Left kidney (tissue), 2 donors: ENCODE results near the gene MSH3. TPM values are rescaled to one million over a fixed set of nuclear protein-coding genes. Genes with fewer than 3 reads are reported as not detected.
"Not testable (repeated sequence)": the region's sequence is repeated elsewhere in the genome, so short reads cannot be mapped to it uniquely, and the experiment has no call there.

ENCODE experiments used
- DNase-seq: peaks from one replicate; pipeline ENCODE4 v3.0.0-alpha.2; 2013
- polyA plus RNA-seq: library from polyadenylated mRNA; unstranded; fragments of 120-200 nt; gene quantifications from one replicate; pipeline ENCODE4 v1.2.1, GENCODE V29; 2013; ENCODE audit not compliant: insufficient read length

Gene MSH3
- polyA plus RNA-seq, 1 donor, result 25.1 TPM

DNA sequence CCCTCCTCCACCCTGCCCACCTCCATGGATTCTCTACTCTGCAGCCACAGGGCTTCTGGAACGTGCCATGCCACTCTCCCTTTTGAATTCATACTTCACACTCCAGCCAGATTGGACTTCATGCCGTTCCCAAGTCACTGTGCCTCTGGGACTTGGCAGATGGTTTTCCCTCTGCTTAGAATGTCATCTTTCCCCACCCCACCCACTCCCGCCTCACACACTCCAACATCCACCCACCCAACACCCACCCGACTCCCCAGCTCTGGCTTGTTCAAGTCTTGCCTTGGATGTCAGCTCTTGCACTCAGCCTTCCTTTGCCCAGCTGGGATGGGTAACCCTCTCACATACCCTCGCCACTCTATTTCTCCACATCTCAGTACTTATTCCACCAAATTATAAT lies 142.4 kb downstream of the MSH3 start:
- DNase-seq, result no peak

DNA sequence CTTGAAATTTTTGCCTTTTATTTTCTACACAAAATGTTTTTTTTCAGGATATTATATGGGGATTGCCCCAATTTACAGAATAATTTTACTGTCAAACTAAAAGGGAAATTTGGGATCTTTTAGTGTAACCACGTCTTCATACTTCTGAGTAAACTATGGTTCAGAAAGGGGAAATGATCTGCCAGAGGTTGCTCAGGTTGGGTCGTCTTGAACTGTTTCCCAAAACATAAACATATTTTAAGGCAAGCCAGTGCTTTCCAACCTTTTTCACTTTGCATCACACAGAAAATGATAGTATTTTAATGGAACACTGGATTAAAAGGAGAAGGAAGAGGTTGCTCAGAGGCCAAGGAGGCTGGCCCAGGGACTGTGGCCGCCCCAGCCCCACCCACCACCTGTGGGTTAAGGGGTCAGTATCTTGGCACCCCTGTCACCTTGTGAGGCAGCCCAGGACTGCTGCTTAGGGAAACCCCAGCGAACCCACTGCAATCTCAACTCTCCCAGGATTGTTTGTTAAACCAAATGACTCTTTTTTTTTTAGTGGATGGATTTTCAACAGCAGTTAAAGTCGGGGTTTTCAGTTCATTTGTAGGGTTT lies 143.1 kb downstream of the MSH3 start:
- DNase-seq, result no peak

DNA sequence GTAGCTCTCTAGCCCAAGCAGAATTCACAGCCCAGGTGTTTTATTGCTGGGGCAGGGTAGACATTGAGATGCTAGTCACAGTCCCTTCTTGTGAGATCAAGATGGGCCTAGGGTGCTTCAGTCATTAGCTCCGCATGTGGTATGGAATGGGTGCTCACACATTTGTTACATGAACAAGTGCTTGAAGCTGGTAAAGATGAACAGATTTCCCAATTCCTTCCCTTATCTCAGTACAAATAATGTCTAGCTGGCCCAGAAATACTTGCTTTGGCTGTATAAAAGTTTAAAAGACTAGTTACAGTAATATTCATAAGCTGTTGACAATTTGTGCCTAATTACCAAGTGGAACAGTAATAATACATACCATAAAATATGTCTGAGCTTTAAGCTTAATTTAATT lies 143.7 kb downstream of the MSH3 start:
- DNase-seq, result no peak

DNA sequence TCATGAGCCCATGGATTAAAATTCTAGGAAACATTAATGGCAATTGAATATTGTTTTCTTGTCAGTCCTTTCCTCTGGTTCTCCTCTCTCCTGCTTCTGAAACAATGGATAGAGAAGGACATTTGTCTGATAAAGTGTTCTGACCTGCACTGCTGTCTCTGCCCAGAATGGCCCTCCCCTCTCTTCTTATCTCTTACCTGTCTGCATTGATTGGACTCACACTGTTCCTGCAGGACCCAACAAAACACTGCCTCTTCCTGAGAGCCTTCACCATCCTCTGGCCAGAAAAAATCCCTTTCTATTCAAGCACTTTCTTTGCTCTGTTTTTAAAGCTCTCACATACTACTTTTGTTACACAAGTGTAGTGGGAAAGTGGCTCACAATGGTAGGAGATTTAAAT lies 144.2 kb downstream of the MSH3 start:
- no peak for DNase-seq

DNA sequence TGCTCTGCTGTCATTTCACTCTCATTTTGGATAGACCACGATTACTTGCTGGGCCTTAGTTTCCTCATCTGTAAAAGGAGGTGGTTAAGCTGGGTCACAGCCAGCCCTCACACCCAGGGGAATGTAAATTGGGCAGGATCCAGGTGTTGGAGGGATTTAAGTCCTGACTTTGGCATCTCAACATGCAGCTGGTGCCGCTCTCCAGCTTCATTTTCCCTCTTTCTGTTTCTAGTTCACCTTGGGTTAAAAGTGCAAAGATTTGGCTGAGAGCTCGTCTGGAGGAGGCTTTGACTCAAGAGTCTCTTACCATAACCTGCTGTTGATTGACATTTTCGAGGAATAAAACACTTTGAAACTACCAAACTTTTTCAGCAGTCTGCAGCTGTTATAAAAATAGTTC lies 144.6 kb downstream of the MSH3 start:
- DNase-seq, result no peak

DNA sequence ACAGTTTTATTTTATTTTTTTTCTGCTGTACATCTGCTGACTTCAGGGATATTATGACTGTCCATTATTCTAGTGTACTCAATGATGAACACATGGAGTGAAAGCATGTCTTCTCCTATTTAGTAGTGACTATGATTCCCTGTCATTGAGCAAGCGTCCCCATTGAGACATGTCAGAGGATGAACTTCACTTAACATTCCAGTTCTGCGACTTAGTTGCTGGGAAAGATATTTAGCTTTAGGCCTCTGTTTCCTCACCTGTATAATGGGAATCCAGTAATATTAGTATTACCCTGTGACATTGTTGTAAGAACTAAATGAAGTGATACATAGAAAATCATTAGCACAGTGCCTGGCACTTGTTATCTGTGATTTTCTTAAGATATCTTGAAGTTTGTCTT lies 145.1 kb downstream of the MSH3 start:
- DNase-seq, result no peak

DNA sequence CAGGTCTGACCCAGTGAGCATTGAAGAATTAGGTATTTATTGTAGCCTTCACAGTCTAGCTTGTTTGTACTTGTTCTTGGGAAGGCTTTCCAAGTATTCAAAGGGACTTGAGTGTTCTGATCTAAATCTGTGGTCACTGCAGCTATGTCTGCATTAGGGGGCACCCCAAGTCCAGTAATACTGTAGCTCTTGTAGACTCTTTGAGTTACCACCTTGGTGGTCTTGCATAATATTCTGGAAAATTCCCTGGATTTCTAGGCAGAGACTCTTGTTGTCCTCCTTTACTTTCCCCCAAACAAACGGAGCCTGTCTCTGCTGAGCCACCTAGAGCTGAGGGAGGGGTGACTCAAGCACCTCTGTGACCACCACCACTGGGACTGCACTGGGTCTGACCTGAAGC lies 149.9 kb downstream of the MSH3 start:
- DNase-seq, result no peak

DNA sequence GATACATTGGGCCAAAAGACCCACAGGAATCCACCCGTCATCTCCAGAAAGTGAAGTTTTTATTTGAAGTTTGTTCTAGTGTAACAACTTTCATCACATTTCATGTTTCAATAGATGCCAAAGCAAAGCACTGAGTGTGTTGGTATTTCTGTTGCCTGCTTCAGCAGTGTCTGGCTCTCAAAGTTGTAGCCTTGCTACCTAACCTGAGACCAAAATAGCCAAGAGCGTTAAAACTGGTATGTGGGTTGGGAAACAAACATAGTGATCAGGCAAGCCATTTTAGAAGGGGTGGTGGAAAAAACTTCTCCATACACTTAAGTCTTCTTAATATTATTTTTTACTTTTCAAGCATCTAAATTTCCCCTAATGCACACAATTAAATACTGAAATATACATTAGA lies 150.6 kb downstream of the MSH3 start:
- DNase-seq, result no peak

DNA sequence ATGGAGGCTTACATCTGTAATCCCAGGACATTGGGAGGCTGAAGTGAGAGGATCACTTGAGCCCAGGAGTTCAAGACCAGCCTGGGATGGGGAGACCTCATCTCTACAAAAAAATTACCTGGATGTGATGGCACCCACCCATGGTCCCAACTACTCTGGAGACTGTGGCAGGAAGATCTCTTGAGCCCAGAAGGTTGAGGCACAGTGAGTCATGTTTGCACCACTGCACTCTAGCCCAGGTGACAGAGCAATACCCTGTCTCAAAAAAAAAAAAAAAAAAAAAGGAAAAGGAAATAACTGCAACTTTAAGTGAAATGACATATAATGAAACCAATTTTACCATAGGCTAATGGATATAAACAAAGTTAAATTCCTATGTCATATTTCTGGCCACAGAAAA lies 152.5 kb downstream of the MSH3 start:
- DNase-seq, result no peak

DNA sequence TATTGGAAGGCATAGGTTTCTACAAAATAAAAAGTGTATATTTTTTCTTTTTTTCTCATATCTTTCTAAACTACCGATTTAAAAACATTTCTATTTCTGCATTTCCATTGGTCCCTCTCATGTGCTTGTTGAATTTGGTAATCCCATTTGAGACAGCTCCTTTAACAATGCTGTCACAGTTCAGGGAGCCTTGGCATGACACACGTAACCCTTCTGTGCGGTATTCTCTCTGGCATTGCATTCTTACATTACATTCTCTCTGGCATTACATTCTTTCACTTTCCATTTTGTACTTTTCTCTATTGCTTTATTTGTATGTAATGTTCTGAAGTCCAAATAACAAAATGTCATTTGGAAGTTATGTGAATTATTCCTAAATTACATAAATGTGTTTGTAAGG lies 155.0 kb downstream of the MSH3 start:
- DNase-seq, result no peak

DNA sequence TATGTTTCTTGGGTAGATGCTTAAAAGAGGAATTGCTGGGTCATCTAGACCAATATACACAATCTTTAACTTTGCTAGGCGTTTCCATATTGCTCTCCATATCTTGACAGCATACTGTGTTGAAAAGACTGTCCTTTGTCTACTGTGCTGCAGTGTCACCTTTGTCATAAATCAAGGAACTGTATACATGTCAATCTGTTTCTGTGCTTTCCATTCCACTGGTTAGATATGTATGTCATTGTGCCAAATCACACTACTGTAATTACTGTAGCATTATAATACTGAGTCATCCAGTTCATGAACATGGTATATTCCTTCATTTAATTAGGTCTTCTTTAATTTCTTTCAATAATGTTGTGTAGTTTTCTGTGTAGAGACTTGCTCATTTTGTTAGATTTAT lies 156.0 kb downstream of the MSH3 start:
- no peak for DNase-seq

DNA sequence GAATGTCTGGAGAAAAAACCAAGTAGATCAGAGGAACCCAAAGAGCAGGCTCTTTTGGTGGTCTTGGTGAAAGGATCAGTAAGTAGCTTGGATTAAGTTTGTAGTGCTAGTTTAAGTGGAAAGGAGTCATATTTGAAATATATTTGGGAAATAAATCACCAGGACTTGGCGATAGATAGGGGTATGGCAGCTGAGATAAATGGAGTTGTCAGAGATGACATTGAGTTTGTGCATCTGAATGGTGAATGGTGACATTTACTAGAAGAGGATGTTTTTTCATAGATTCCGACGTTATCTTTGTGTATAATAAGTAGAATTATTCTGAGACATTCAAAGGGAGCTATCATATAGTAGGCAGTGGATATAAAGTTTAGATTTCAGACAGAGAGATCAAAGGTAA lies 162.1 kb downstream of the MSH3 start:
- DNase-seq, result no peak

DNA sequence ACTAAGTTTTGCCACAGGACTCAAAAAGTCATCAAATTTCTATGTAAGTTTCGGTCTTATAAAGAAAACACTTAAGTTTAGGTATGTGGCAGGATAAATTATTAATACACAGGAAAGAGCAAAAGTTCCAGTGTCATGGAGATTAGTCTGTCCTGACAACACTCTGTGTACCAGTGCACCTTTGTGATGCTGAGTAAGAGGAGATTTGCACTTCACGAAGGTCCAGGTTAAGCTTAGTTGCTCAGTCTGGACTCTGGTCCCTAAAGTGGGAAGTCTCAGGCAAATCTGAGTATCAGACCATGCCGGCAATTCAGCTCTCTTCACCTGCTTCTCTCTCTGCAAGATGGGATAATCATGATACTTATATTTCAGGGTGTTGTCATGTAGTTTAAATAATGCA lies 166.2 kb downstream of the MSH3 start:
- no peak for DNase-seq

DNA sequence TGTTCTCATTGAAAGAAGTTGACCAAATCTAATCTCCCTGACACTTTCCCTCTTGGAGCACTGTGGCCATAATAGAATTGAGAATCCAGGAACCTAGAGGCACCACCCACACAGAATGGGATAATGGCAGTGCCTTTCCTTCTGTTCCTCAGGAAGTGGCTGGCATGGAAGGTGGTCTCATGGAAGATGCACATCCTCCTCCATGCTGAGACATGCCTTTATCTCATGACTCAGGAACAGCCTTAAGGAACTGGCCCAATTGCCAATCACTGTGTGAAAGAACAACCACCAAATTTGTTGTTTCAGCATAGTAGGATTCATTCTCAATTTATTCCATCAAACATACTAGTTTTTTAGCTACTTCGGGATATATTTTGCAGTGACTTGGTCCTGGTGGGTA lies 168.2 kb downstream of the MSH3 start:
- DNase-seq, result no peak

DNA sequence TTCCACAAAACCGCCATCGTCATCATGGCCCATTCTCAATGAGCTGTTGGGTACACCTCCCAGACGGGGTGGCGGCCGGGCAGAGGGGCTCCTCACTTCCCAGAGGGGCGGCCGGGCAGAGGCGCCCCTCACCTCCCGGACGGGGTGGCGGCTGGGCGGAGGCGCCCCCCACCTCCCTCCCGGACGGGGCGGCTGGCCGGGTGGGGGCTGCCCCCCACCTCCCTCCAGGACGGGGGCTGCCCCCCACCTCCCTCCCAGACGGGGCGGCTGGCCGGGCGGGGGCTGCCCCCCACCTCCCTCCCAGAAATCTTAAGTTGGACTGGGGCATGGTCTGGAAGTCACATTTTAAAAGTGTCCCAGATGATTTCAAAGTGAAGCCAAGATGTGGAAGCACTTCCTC lies 169.7 kb downstream of the MSH3 start:
- DNase-seq, result not testable (repeated sequence)

DNA sequence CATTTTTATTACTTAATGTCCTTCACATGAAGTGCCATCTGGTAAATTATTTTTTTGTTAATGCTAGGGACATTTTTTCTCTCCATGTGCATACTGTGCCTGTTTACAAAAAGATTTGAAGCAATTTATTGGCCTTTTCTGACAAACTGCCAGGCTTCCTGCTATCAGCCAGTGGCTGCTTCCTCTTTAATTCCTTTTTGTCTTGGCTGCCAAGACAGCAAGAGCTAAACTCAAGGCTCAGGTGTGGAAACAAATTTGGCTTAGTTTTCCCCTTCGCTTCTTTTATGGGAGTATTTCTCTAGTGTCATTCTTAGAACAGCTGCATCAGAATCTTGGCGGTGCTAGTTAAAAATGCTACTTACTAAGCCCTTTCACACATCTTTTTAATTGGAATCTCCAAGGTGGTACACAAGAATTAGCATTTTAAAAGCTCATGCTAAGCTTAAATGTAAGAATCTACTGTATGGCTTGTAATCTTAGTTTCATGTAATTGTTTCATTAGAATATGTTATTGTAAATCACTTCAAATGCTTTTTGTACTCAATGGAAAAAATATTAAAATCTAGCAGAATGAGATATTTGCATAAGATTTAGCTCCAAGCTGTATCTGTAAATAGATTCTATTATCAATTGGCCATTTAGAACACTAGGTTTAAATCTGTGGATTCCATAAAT lies 171.5 kb downstream of the MSH3 start:
- no peak for DNase-seq

DNA sequence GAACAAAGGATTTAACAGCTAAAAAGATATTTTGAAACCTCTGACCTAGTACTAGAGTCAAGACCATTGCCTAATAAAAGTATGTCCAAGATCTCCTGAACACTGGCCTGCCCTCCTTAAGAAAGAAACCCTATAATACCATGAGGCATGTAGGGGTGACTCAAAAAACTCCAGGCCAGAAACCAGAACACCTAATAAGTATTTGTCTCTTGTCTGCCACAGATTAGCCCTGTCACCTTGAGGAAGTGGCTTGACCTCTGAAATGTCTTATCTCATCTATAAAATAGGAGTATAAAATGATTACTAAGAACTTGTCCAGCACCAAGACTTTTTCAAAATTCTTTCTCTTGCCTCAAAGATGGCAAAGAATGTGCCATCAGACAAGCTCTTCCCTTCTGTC lies 180.3 kb downstream of the MSH3 start:
- no peak for DNase-seq

DNA sequence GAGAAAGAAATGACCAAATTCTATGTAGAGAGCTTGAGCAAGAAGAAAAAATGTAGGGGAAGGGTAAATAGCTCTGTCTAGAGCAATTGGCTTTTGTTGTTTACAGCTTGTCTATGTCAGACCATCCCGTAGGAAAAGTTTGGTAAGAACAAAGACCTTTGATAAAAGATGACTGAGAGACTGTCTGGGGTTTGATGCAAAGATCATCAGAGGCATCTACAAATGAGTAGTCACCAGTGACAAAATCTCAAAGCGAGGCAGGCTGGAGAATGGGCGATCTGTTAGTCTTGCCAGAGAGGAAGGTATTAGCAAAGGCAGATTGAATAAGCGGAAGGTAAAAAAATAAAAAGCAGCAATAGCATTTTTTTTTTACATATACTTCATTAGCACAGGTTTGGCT lies 180.7 kb downstream of the MSH3 start:
- DNase-seq, result no peak

DNA sequence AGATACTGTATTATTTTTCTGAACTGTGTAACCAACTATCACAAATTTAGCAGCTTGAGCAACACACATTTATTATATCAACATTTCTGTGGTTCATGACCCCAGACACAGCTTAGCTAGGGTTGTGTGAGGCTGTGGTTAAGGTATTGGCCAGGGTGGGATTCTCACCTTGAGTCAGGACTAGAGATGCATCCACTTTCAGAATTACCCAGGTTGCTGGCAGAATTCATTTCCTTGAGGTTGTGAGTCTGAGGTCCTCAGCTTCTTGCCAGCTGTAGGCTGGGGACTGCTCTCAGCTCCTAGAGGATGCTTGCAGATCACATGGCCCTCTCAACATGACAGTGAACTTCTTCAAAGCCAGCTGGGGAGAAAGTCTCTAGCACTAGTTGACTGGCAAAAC lies 183.2 kb downstream of the MSH3 start:
- no peak for DNase-seq

DNA sequence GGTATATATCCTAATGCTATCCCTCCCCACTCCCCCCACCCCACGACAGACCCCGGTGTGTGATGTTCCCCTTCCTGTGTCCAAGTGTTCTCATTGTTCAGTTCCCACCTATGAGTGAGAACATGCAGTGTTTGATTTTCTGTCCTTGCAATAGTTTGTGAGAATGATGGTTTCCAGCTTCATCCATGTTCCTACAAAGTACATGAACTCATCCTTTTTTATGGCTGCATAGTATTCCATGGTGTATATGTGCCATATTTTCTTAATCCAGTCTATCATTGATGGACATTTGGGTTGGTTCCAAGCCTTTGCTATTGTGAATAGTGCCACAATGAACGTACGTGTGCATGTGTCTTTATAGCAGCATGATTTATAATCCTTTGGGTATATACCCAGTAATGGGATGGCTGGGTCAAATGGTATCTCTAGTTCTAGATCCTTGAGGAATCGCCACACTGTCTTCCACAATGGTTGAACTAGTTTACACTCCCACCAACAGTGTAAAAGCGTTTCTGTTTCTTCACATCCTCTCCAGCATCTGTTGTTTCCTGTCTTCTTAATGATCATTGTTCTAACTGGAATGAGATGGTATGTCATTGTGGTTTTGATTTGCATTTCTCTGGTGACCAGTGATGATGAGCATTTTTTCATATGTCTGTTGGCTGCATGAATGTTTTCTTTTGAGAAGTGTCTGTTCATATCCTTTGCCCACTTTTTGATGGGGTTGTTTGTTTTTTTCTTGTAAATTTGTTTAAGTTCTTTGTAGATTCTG lies 186.8 kb downstream of the MSH3 start:
- DNase-seq, result not testable (repeated sequence)

DNA sequence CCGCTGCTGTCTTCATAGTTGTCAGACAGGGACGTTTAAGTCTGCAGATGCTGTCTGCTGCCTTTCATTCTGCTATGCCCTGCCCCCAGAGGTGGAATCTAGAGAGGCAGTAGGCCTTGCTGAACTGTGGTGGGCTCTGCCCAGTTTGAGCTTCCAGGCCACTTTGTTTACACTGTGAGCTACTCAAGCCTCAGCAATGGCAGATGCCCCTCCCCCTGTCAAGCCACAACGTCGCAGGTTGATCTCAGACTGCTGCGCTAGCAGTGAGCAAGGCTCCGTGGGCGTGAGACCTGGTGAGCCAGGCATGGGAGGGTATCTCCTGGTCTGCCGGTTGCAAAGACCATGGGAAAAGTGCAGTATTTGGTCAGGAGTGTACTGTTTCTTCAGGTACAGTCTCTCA lies 192.0 kb downstream of the MSH3 start:
- DNase-seq, result not testable (repeated sequence)

DNA sequence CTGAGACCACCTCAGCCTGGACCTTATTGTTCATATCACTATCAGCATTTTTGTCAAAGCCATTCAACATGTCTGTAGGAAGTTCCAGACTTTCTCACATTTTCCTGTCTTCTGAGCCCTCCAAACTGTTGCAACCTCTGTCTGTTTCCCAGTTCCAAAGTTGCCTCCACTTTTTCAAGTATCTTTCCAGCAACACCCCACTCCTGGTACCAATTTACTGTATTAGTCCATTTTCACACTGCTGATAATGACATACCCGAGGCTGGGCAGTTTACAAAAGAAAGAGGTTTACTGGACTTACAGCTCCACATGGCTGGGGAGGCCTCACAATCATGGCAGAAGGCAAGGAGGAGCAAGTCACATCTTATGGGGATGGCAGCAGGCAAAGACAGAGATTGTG lies 195.7 kb downstream of the MSH3 start:
- not testable (repeated sequence) for DNase-seq

DNA sequence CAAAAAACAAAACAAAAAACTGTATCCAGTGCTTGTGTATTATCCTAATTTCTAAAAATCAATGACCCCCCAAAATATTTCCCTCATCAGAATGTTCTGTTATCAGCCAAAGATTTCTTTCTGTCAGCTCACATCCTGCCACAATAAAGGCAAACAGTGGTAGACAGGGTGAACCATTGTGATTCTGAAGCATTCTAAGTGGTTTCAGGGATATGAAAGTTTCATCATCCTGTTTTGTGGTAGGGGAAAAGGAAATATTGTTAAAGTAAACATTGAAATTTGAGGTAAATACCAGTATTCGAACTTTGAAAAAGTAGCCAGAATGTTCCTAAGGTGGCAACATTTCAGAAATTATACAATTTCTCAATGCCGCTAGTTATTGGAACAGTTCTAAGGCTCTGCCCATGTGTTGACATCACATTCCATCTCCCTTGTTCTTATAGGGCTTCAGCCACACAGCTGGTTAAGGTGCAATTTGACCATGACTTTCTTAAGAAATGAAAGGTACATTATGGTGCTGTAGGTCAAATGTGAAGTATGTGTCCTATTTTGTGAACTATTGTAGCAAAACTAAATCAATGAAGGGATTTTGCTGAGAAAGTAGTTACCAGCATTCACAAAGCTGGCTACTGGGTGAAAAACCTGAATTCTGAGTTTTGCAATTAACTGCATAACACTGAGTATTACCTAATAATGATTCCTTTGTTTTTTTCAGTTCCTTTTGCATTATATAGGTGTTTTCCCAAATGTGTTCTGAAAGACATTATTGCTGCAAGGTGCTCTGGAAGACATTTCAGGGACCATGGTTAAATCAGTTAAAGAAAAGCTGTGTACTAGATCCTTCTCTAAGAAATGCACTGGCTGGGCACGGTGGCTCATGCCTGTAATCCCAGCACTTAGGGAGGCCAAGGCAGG lies 198.1 kb downstream of the MSH3 start:
- DNase-seq, result no peak
